H1 (cell line): ENCODE measurements around the gene ZSWIM6. TPM values are rescaled to one million over a fixed set of nuclear protein-coding genes. Genes with fewer than 3 reads are reported as not detected.

Source experiments
- CTCF ChIA-PET: fragments of 300-600 bp; sonication (Branson Sonifier 250); formaldehyde crosslinking; loops from one replicate; lab custom pipeline; 2021; ENCODE audit not compliant: partially characterized antibody; lab: Charles Lee
- POLR2A ChIA-PET: fragments of 300-600 bp; sonication (Branson Sonifier 250); formaldehyde crosslinking; loops from one replicate; lab custom pipeline; 2021; ENCODE audit warnings: inconsistent platforms; ENCODE audit not compliant: partially characterized antibody; lab: Charles Lee
- DNase-seq, 2 experiments: peaks; one replicate each; pipeline versions ENCODE4 v3.0.0 to v3.0.0-alpha.2; 2010 to 2022; ENCODE audit warnings: low spot score in 2 of 2, low read depth in 1 of 2, mixed read lengths in 1 of 2
- FAIRE-seq: peaks from 2 replicates; lab custom pipeline; 2011; peaks lifted over from hg19 to GRCh38; lab: Jason Lieb, UNC
- H2AFZ ChIP-seq: 2 replicates; pipeline ENCODE4 v1.8.1; 2012; ENCODE audit warnings: low read length, inconsistent platforms
- H2AK5ac ChIP-seq: 2 replicates; pipeline ENCODE4 v1.6.1; 2013; ENCODE audit warnings: low read depth, low read length
- H2BK120ac ChIP-seq: replicated peaks from 2 replicates; pipeline ENCODE3; 2013; ENCODE audit warnings: low read depth, low read length, inconsistent platforms
- H2BK12ac ChIP-seq: 2 replicates; pipeline ENCODE4 v1.6.1; 2013; ENCODE audit warnings: low read depth, low read length
- H2BK15ac ChIP-seq: 2 replicates; pipeline ENCODE4 v1.6.1; 2013; ENCODE audit warnings: low read length
- H2BK20ac ChIP-seq: 2 replicates; pipeline ENCODE4 v1.6.1; 2013; ENCODE audit warnings: low read length
- H2BK5ac ChIP-seq: 2 replicates; pipeline ENCODE4 v1.6.1; 2013; ENCODE audit warnings: low read depth, low read length
- H3K14ac ChIP-seq: 2 replicates; pipeline ENCODE4 v1.6.1; 2013; ENCODE audit warnings: inconsistent platforms; ENCODE audit not compliant: insufficient read length
- H3K18ac ChIP-seq: 2 replicates; pipeline ENCODE4 v1.6.1; 2013; ENCODE audit warnings: low read length; ENCODE audit errors: extremely low read depth
- H3K23ac ChIP-seq: 2 replicates; pipeline ENCODE4 v1.6.1; 2013; ENCODE audit warnings: inconsistent platforms; ENCODE audit not compliant: insufficient read length
- H3K23me2 ChIP-seq: 2 replicates; pipeline ENCODE4 v1.6.1; 2013; ENCODE audit warnings: low read depth, low read length
- H3K27ac ChIP-seq: 2 replicates; pipeline ENCODE4 v1.6.1; 2011; ENCODE audit warnings: low read depth, low read length, inconsistent platforms
- H3K27me3 ChIP-seq, 4 experiments: replicated peaks in 1 of 4; 1 replicate in 1 of 4; 2 replicates in 3 of 4; pipeline versions ENCODE4 v1.6.1 to v1.8.1; 2011 to 2013; ENCODE audit warnings: low read length in 3 of 4, mild to moderate bottlenecking in 3 of 4, inconsistent platforms in 2 of 4, mixed read lengths in 2 of 4, moderate library complexity in 1 of 4; ENCODE audit not compliant: control insufficient read depth in 3 of 4, insufficient read depth in 3 of 4; ENCODE audit errors: extremely low read depth in 1 of 4
- H3K36me3 ChIP-seq, 4 experiments: 2 replicates each; pipeline versions ENCODE4 v1.6.1 to v1.8.1; 2011 to 2013; ENCODE audit warnings: mild to moderate bottlenecking in 4 of 4, low read length in 3 of 4, moderate library complexity in 2 of 4, control low read depth in 1 of 4, inconsistent platforms in 1 of 4; ENCODE audit not compliant: insufficient read depth in 4 of 4, control insufficient read depth in 2 of 4
- H3K4ac ChIP-seq: replicated peaks from 2 replicates; pipeline ENCODE3; 2013; ENCODE audit warnings: low read length, low read depth, mixed read lengths, inconsistent platforms; ENCODE audit not compliant: insufficient read length
- H3K4me1 ChIP-seq, 4 experiments: replicated peaks in 1 of 4; 1 replicate in 1 of 4; 2 replicates in 3 of 4; pipeline versions ENCODE4 v1.6.1 to v1.8.1; 2011 to 2013; ENCODE audit warnings: low read length in 3 of 4, inconsistent platforms in 2 of 4, mixed read lengths in 1 of 4; ENCODE audit not compliant: insufficient read depth in 4 of 4, control insufficient read depth in 3 of 4
- H3K4me2 ChIP-seq, 2 experiments: 2 replicates each; pipeline versions ENCODE4 v1.6.1 to v1.8.1; 2011 to 2013; ENCODE audit warnings: low read depth in 2 of 2, low read length in 2 of 2, control low read depth in 1 of 2, inconsistent platforms in 1 of 2, mild to moderate bottlenecking in 1 of 2; ENCODE audit not compliant: insufficient read depth in 1 of 2
- H3K4me3 ChIP-seq, 4 experiments: fragments of 200-600, 300-600 bp in 1 of 4; sonication (generic), shearing (Covaris generic), sonication (Bioruptor Twin) in 1 of 4; 2 replicates each; pipeline versions ENCODE4 v1.5.1 to v1.8.1; 2011 to 2016; ENCODE audit warnings: low read length in 4 of 4, low read depth in 3 of 4, control low read depth in 2 of 4, inconsistent platforms in 2 of 4, mild to moderate bottlenecking in 2 of 4, mixed read lengths in 1 of 4, moderate library complexity in 1 of 4; ENCODE audit not compliant: insufficient read depth in 2 of 4; ENCODE audit errors: extremely low read depth in 1 of 4
- H3K56ac ChIP-seq: replicated peaks from 2 replicates; pipeline ENCODE3; 2013; ENCODE audit warnings: low read depth, mild to moderate bottlenecking, mixed read lengths, low read length, inconsistent platforms; ENCODE audit not compliant: insufficient read length
- H3K79me1 ChIP-seq: 2 replicates; pipeline ENCODE4 v1.6.1; 2013; ENCODE audit warnings: low read depth, low read length, control low read depth
- H3K79me2 ChIP-seq, 2 experiments: 2 replicates each; pipeline versions ENCODE4 v1.6.1 to v1.8.1; 2012 to 2013; ENCODE audit warnings: low read length in 2 of 2, mild to moderate bottlenecking in 2 of 2, inconsistent platforms in 1 of 2; ENCODE audit not compliant: insufficient read depth in 2 of 2, control insufficient read depth in 1 of 2
- H3K9ac ChIP-seq, 4 experiments: replicated peaks in 1 of 4; 1 replicate in 1 of 4; 2 replicates in 3 of 4; pipeline versions ENCODE4 v1.6.1 to v1.8.1; 2011 to 2013; ENCODE audit warnings: low read depth in 3 of 4, low read length in 3 of 4, control low read depth in 2 of 4, mild to moderate bottlenecking in 2 of 4, moderate library complexity in 2 of 4, inconsistent platforms in 1 of 4; ENCODE audit errors: extremely low read depth in 1 of 4
- H3K9me3 ChIP-seq, 2 experiments: 2 replicates each; pipeline versions ENCODE4 v1.6.1 to v1.8.1; 2012 to 2013; ENCODE audit warnings: mild to moderate bottlenecking in 2 of 2, moderate library complexity in 2 of 2, control low read depth in 1 of 2, inconsistent platforms in 1 of 2, low read depth in 1 of 2, low read length in 1 of 2, mixed read lengths in 1 of 2; ENCODE audit not compliant: insufficient read depth in 2 of 2
- H4K20me1 ChIP-seq, 2 experiments: replicated peaks in 1 of 2; 2 replicates each; pipeline versions ENCODE3 to v1.8.1; 2011 to 2013; ENCODE audit warnings: inconsistent platforms in 2 of 2, low read length in 2 of 2, mild to moderate bottlenecking in 1 of 2; ENCODE audit not compliant: insufficient read depth in 2 of 2, control insufficient read depth in 1 of 2
- H4K5ac ChIP-seq: 2 replicates; pipeline ENCODE4 v1.6.1; 2013; ENCODE audit warnings: low read length, low read depth, mixed read lengths, inconsistent platforms; ENCODE audit not compliant: insufficient read length
- H4K8ac ChIP-seq: 2 replicates; pipeline ENCODE4 v1.8.0; 2013; ENCODE audit warnings: mild to moderate bottlenecking, moderate library complexity, low read length, inconsistent platforms; ENCODE audit not compliant: insufficient read depth; ENCODE audit errors: extremely low read depth
- H4K91ac ChIP-seq: replicated peaks from 2 replicates; pipeline ENCODE3; 2013; ENCODE audit warnings: low read length, mixed read lengths, inconsistent platforms; ENCODE audit not compliant: insufficient read length
- BRCA1 ChIP-seq: IDR thresholded peaks from 2 replicates; pipeline ENCODE4 v1.6.1; 2012; ENCODE audit warnings: low read depth, low read length, improper control_type of control experiment
- GABPA ChIP-seq: IDR thresholded peaks from 2 replicates; pipeline ENCODE4 v1.6.1; 2011; ENCODE audit warnings: mild to moderate bottlenecking, low read length, moderate library complexity, borderline replicate concordance; ENCODE audit not compliant: insufficient read depth
- HDAC2 ChIP-seq, 2 experiments: fragments of 300-600 bp in 1 of 2; sonication (generic) in 1 of 2; IDR thresholded peaks; 2 replicates each; pipeline ENCODE4 v1.6.1; 2011 to 2012; ENCODE audit warnings: low read depth in 2 of 2, low read length in 2 of 2, mild to moderate bottlenecking in 2 of 2, moderate library complexity in 2 of 2, borderline replicate concordance in 1 of 2, inconsistent platforms in 1 of 2
- JUND ChIP-seq: IDR thresholded peaks from 2 replicates; pipeline ENCODE4 v1.6.1; 2011; ENCODE audit warnings: mild to moderate bottlenecking, improper control_type of control experiment, low read length
- KDM4A ChIP-seq: IDR thresholded peaks from one replicate; pipeline ENCODE4 v1.7.1; 2012; ENCODE audit warnings: low read depth, mild to moderate bottlenecking, moderate library complexity, low read length, inconsistent platforms; ENCODE audit not compliant: severe bottlenecking
- WGBS, 2 experiments: shearing (Covaris generic) in 1 of 2; methylation state at CpG; one replicate each; pipeline versions ENCODE4 v1.1.6 to v1.1.7; 2013 to 2015; ENCODE audit warnings: low lambda C conversion rate in 2 of 2, mixed read lengths in 2 of 2, inconsistent platforms in 1 of 2, low coverage in 1 of 2, missing lambda C conversion rate in 1 of 2; ENCODE audit not compliant: insufficient replicate concordance in 2 of 2, insufficient coverage in 1 of 2, insufficient read length in 1 of 2; ENCODE audit errors: extremely low coverage in 1 of 2, missing lambda C conversion rate in 1 of 2; 5-methylcytosine and 5-hydroxymethylcytosine counted together
- polyA plus RNA-seq, 7 experiments: library from polyadenylated mRNA; depleted of rRNA in 3 of 7; stranded (reverse) in 5 of 7; unstranded in 2 of 7; fragments of >200 nt in 5 of 7; fragments of 200-250 nt in 2 of 7; gene quantifications; 1 replicate in 5 of 7; 2 replicates in 1 of 7; 4 replicates in 1 of 7; pipeline versions ENCODE4 v1.2.1 to v1.2.3, GENCODE V29; 2011 to 2013; ENCODE audit warnings: missing spikeins in 2 of 7, mixed read lengths in 2 of 7
- total RNA-seq: library from RNA; stranded (reverse); fragmentation: NEBNext Ultra II Directional; extraction: Animal tissue kit (Norgen Biotek cat#: 25700); gene quantifications from 2 replicates; pipeline ENCODE4 v1.2.1, GENCODE V29; 2021

ZSWIM6 gene
- total and polyA plus RNA-seq, 2 of the 8 experiments (the other 6 are each of a cell fraction or from before 2014, with no cell fraction given), result 7.9 to 12.4 TPM

- Histone ChIP-seq H2BK15ac (no peak overlapping the region), H2AK5ac (no peak overlapping the region), H3K23ac (no peak overlapping the region), H2BK120ac (no peak overlapping the region), H3K56ac (no peak overlapping the region), H3K36me3 (no peaks in the 10 kb centered on the region), H3K9me3 (no peaks in the 10 kb centered on the region), H3K4me2 (peak overlapping the region; percentile 46 to 62), H3K79me1 (no peaks in the 10 kb centered on the region), H3K4me1 (peaks cover 3 to 16% (median 10%) of the 10 kb centered on the region in 4 experiments; a peak in 6 of 7 replicates), H3K79me2 (peaks cover 0 to 34% of the 10 kb centered on the region in 2 experiments; a peak in 2 of 4 replicates), H2BK12ac (no peak overlapping the region), H4K5ac (no peak overlapping the region), H3K4me3 (peak overlapping the region; percentile 54 to 69 (median 57)), H3K4ac (no peak overlapping the region), H2AFZ (no peak overlapping the region), H3K27me3 (peaks cover 18 to 64% (median 43%) of the 10 kb centered on the region in 4 experiments), H4K20me1 (peaks cover 26 to 35% of the 10 kb centered on the region in 2 experiments), H3K9ac (peak overlapping the region in 2 of 4 experiments; percentile 45 to 90; a peak in 3 of 7 replicates), H3K27ac (no peak overlapping the region), H4K91ac (no peak overlapping the region), H3K14ac (no peak overlapping the region), H4K8ac (peak overlapping the region; percentile 14; the same call in 1 of the 2 replicates), H3K23me2 (peaks cover 13% of the 10 kb centered on the region; the same call in 1 of the 2 replicates), H3K18ac (no peak overlapping the region; the same call in 1 of the 2 replicates), H2BK5ac (no peak overlapping the region), H2BK20ac (no peak overlapping the region)
- POLR2A ChIA-PET, result interaction anchor here (0.9 to 2.4 kb wide), 10 partner anchors 11 to 282 kb away, joined by 3 to 20 read pairs (median 4); partner anchors contain the start of gene SMIM15
- CTCF ChIA-PET, result interaction anchor here (2.3 to 2.5 kb wide), 2 partner anchors 27 to 292 kb away, joined by 8 to 9 read pairs; no protein-coding TSS in a partner anchor
- 0% methylated on average over 3 of the region's 69 CpGs; no CpG with 5 or more reads in 1 of the 2 experiments for WGBS, 2 experiments
- DNase-seq, result no peak
- no peak for FAIRE-seq
- TF ChIP-seq HDAC2 (IDR thresholded peaks at IDR 0.05; ENCODE audit: borderline replicate concordance in 1 of 2, low read depth in 2 of 2, low read length in 2 of 2) (no peak), JUND (no peak), GABPA (no peak), BRCA1 (no peak), KDM4A (peak; percentile 25)
Measured at GRCh38 chr5:61332358-61332749, 296 bp downstream of the ZSWIM6 start.
